NB4 (cell line): Measurements from ENCODE around the gene SYTL4.

ENCODE experiments used
- CTCF ChIP-seq: IDR thresholded peaks from one replicate; pipeline ENCODE4 v1.5.1; 2012; ENCODE audit warnings: low read depth, low read length
- MAX ChIP-seq: IDR thresholded peaks from 2 replicates; pipeline ENCODE4 v1.6.1; 2011; ENCODE audit warnings: low read depth, low read length
- POLR2A ChIP-seq: IDR thresholded peaks from 2 replicates; pipeline ENCODE4 v1.6.1; 2011; ENCODE audit warnings: mild to moderate bottlenecking; ENCODE audit not compliant: insufficient read length; ENCODE audit errors: extremely low read depth

GRCh38 chrX:100680756-100681155 is 51.2 kb downstream of the SYTL4 start:
- TF ChIP-seq CTCF (no peak), POLR2A (no peak), MAX (no peak)
